Type B pancreatic cell (in vitro differentiated cells): ENCODE results near the gene PRKAG3. TPM values are rescaled to one million over a fixed set of nuclear protein-coding genes. Genes with fewer than 3 reads are reported as not detected.
A peak's percentile ranks its signal among the peaks of the same experiment; 100 is the strongest.

Experiments used
- DNase-seq: peaks from one replicate; pipeline ENCODE4 v3.0.0; 2021; ENCODE audit warnings: mixed read lengths; ENCODE audit not compliant: unreplicated experiment; ENCODE audit errors: extremely low spot score
- H3K27ac Mint-ChIP-seq: 2 replicates; pipeline ENCODE4 v1.8.0; 2021; ENCODE audit warnings: mild to moderate bottlenecking, mixed read lengths
- H3K27me3 Mint-ChIP-seq: 2 replicates; pipeline ENCODE4 v1.8.0; 2021; ENCODE audit warnings: mixed read lengths
- H3K36me3 Mint-ChIP-seq: 2 replicates; pipeline ENCODE4 v1.8.0; 2021; ENCODE audit warnings: mixed read lengths
- H3K4me1 Mint-ChIP-seq: one replicate; pipeline ENCODE4 v1.8.0; 2021; ENCODE audit warnings: mixed read lengths; ENCODE audit not compliant: unreplicated experiment
- H3K4me3 Mint-ChIP-seq: 2 replicates; pipeline ENCODE4 v1.8.0; 2021; ENCODE audit warnings: mild to moderate bottlenecking, mixed read lengths
- H3K9me3 Mint-ChIP-seq: 2 replicates; pipeline ENCODE4 v1.8.0; 2021; ENCODE audit warnings: mixed read lengths
- CTCF ChIP-seq: fragments of 200-600 bp; sonication (generic); conservative IDR thresholded peaks from 2 replicates; pipeline ENCODE4 v1.5.0; 2021; ENCODE audit warnings: antibody characterized with exemption, mild to moderate bottlenecking
- total RNA-seq: library from RNA; stranded (reverse); gene quantifications from 2 replicates; pipeline ENCODE4 v1.2.1, GENCODE V29; 2021; ENCODE audit warnings: low replicate concordance

The PRKAG3 gene
- total RNA-seq, 1 donor from 2014 or later = not detected

GRCh38 chr2:218878486-218878885 is 46.9 kb upstream of the PRKAG3 start:
- H3K36me3 Mint-ChIP-seq = peaks cover 9% of the 10 kb centered on the region
- no peak overlapping the region for H3K4me3 Mint-ChIP-seq
- peaks cover 72% of the 10 kb centered on the region for H3K27me3 Mint-ChIP-seq
- H3K4me1 Mint-ChIP-seq = peaks cover 24% of the 10 kb centered on the region
- H3K27ac Mint-ChIP-seq = no peak overlapping the region
- TF ChIP-seq CTCF = no peak
- no peak for DNase-seq
- H3K9me3 Mint-ChIP-seq = no peaks in the 10 kb centered on the region

- H3K27me3 Mint-ChIP-seq = peaks cover 74% of the 10 kb centered on the region
- peaks cover 9% of the 10 kb centered on the region for H3K36me3 Mint-ChIP-seq
- H3K4me3 Mint-ChIP-seq = no peak overlapping the region
- H3K9me3 Mint-ChIP-seq = no peaks in the 10 kb centered on the region
- DNase-seq = no peak
- TF ChIP-seq CTCF = no peak
- peaks cover 21% of the 10 kb centered on the region for H3K4me1 Mint-ChIP-seq
- H3K27ac Mint-ChIP-seq = no peak overlapping the region
These were observed 46.3 kb upstream of the PRKAG3 start for GRCh38 chr2:218877891-218878290.

GRCh38 chr2:218877331-218877730 is 45.7 kb upstream of the PRKAG3 start:
- peaks cover 9% of the 10 kb centered on the region for H3K36me3 Mint-ChIP-seq
- H3K4me1 Mint-ChIP-seq = peaks cover 18% of the 10 kb centered on the region
- no peak overlapping the region for H3K27ac Mint-ChIP-seq
- no peak for TF ChIP-seq CTCF
- no peak for DNase-seq
- peaks cover 74% of the 10 kb centered on the region for H3K27me3 Mint-ChIP-seq
- no peak overlapping the region for H3K4me3 Mint-ChIP-seq
- no peaks in the 10 kb centered on the region for H3K9me3 Mint-ChIP-seq

GRCh38 chr2:218876562-218877219 is 45.1 kb upstream of the PRKAG3 start:
- Mint-ChIP-seq H3K36me3 (peaks cover 12% of the 10 kb centered on the region), H3K27ac (peak overlapping the region; percentile 61), H3K4me3 (peak overlapping the region; percentile 6), H3K9me3 (no peaks in the 10 kb centered on the region), H3K4me1 (peaks cover 16% of the 10 kb centered on the region), H3K27me3 (peaks cover 74% of the 10 kb centered on the region)
- TF ChIP-seq CTCF = peak; percentile 93
- peak; percentile 76 for DNase-seq

- Mint-ChIP-seq H3K36me3 (peaks cover 9% of the 10 kb centered on the region), H3K4me3 (no peak overlapping the region), H3K4me1 (peaks cover 12% of the 10 kb centered on the region), H3K9me3 (no peaks in the 10 kb centered on the region), H3K27me3 (peaks cover 69% of the 10 kb centered on the region), H3K27ac (peak overlapping the region; percentile 11)
- DNase-seq = no peak
- TF ChIP-seq CTCF = no peak
These were observed 44.2 kb upstream of the PRKAG3 start for GRCh38 chr2:218875692-218876246.
